Left forelimb (tissue), 1 donor: ENCODE measurements around the gene SPTLC1.
"Not testable (repeated sequence)": the region's sequence is repeated elsewhere in the genome, so short reads cannot be mapped to it uniquely, and the experiment has no call there.

Experiments
- DNase-seq: peaks from one replicate; pipeline ENCODE4 v3.0.0-alpha.2; 2018; ENCODE audit warnings: low spot score

Gene SPTLC1, protein sequence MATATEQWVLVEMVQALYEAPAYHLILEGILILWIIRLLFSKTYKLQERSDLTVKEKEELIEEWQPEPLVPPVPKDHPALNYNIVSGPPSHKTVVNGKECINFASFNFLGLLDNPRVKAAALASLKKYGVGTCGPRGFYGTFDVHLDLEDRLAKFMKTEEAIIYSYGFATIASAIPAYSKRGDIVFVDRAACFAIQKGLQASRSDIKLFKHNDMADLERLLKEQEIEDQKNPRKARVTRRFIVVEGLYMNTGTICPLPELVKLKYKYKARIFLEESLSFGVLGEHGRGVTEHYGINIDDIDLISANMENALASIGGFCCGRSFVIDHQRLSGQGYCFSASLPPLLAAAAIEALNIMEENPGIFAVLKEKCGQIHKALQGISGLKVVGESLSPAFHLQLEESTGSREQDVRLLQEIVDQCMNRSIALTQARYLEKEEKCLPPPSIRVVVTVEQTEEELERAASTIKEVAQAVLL

GRCh38 chr9:92115071-92115858, at the start of gene SPTLC1:
SPTLC1 (minus strand) TSS chr9:92115413; CDS start chr9:92115370, 43 bp downstream.
- peak; percentile 95 for DNase-seq

DNA sequence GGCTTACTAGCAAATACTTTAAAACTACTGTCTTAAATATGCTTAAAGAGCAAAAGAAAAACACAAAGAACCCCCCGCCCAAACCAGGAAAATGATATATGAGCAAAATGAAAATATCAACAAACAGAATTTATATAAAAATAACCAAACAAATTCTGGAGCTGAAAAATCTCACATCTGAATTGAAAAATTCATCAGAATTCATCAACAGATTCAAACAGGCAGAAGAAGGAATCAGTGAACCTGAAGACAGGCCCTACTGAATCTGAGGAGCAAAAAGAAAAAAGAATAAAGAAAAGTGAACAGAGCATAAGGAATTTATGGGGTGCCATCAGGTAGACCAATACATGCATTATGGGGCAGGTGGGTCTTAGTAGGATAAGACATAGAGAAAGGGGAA, 49.8 kb upstream of the SPTLC1 start:
- DNase-seq: no peak

DNA sequence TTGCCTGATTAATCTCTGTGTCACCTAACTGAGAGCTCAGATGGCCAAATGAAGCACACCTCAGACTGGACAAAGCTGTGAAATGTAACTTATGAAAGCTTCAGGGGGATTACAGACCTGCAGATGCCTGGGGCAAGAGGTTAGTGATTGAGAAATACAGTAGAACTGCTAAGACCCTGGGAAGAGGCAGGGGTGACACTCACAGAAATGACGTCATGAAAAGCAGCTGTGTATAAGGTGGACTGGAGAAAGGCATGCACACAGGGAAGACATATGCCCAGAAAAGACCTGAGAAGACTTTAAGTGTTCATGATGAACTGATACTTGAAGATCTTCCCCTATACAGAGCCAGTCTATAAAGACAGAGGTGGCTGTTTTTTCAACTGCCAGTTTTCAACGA, 49.3 kb upstream of the SPTLC1 start:
- no peak for DNase-seq

- DNase-seq: no peak
These were observed 48.1 kb upstream of the SPTLC1 start for GRCh38 chr9:92163276-92163675.

DNA sequence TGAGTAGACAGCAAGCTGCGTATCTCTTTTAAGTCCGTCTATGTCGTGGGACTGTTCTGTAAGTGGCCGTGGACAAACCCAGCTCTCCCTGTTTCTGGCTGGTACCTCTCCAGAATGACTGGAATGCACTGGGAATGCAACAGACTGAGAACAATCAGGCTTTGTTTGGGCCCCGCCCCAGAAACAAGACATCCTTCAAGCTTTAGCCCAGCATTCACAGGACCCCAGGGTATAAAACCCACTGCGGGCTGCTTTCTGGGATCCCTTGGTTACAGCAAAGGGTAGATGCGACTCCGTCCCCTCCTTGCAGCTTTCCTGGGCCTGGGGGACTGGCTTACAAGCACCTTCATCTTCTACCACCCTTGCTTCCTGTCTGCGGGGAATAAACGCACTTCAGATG, 45.6 kb upstream of the SPTLC1 start:
- no peak for DNase-seq

- no peak for DNase-seq
These were observed 43.8 kb upstream of the SPTLC1 start for GRCh38 chr9:92159058-92159457.

- DNase-seq: no peak
These were observed 42.9 kb upstream of the SPTLC1 start for GRCh38 chr9:92158097-92158601.

DNA sequence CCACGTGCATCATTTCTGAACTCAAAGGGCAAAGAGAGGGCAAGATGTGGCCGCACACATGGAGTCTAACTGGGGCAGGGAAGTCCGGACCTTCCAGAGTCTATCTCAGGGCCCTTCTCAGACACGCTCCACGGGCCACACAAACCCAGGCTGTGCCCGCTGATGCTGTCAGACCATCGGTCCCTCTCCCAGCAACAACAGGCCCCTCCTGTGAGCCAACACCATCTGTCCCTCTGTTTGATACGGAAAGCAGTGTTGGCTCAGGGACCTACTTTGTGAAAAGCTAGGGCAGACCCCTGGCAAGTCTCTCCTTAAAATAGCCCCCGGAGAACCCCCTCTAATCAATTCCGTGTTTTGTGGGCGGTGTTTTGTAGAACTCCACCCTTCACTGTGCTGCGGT, 40.5 kb upstream of the SPTLC1 start:
- not testable (repeated sequence) for DNase-seq

DNA sequence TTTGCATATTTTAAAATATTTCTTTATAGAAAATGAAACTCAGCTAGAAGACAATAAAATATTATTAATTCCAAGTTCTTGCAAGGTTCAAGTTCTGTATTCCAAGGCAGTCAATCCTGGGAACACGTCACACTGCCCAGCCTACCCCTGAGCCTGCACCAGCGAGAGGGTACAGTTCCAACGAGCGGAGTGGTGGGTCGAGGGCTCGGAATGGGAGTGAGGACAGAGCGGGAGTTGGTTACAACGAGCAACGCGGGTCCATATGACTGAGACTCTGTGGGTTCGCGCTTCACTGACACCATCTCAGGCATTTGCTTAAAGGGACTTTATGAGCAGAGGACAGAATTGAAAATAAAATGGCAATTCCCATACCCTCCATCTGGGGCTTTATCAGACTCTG, 40.0 kb upstream of the SPTLC1 start:
- DNase-seq: no peak

GRCh38 chr9:92153466-92154415, 38.5 kb upstream of the SPTLC1 start:
- not testable (repeated sequence) for DNase-seq

DNA sequence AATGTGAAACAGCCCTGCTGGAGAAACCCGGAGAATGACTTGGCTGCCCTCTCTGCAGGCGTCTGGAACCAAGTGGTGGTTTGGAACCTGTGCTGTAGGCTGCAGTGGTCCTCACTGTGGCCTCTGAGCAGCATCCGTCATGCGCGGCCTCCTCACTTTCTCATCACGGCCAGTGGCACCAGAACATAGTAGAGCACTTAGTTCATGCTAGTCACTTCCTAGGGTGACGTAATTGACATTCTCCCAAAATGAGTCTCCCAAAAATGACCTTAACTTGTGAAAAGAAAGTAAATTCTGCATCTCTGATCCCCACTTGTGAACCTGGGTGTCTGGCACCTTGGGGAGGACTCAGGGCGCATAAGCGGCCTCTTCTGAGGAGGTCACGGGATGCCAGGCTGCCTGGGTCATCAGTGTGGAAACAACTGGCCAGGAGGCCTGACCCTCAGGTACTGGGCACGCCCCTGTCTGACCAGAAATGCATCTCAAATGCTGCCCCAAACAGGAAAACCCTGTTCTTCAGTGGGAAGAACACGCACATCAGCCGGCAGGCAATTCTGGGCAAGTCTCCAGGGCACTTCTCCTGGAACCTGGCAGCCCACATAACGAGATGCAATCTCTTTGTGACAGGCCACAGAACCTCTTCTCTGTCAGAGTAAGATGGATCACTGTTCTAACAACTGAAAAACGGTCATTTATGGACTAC, 36.6 kb upstream of the SPTLC1 start:
- no peak for DNase-seq

- not testable (repeated sequence) for DNase-seq
These were observed 35.6 kb upstream of the SPTLC1 start for GRCh38 chr9:92150501-92151470.

DNA sequence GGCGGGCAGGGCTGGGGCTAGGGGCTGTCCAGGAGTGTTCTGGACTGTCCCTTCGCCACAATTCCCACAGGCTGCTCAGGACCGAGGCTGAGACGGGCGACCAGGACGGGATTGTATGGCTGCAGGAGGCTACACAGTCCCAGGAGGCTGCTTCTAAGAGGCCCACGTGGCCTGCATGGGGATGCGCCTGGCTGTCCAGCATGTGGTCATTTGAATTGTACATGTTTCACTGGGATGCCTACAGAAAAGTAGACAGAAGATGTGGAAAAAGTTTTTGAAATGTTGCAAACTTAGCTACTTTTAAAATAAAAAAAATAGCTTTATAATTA, 32.6 kb upstream of the SPTLC1 start:
- no peak for DNase-seq

DNA sequence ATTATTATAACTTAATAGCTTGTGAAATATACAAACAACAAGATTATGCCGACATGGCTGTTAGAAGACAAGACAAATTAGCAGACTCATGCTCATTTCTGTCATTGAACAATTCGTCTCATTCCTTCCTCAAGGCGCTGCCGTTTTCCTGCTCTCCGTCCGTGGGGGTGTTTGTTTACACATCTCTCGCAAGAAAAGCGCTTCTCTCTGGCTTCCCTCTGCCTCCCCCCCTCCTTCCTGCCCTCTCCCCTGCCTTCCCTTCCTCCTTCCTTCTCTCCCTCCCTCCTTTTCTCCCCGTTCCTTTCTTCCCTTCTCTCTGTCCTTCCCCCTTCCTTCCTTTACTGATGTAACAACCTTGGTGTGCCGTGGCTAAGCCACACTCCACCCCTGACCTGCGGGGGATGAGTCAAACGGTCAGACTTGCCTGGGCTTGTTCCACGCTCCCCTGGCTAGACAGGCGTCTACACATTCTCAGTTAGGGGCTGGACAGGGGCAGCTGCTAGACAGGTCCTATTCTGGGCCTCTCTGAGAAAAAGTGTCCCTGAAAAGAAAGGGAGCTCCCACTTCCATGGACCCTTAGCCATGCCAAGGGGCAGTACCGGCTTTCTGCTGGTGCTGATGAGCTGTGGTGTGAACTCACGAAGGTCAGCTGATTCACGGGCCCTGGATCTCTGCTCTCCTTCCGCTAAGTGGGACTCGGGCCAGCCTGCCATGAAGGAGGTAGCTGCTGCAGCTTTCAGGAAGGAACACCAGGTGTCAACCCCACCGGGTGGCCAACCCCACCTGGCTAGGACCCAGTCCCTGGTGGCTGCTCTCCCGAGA, 32.0 kb upstream of the SPTLC1 start:
- no peak for DNase-seq

DNA sequence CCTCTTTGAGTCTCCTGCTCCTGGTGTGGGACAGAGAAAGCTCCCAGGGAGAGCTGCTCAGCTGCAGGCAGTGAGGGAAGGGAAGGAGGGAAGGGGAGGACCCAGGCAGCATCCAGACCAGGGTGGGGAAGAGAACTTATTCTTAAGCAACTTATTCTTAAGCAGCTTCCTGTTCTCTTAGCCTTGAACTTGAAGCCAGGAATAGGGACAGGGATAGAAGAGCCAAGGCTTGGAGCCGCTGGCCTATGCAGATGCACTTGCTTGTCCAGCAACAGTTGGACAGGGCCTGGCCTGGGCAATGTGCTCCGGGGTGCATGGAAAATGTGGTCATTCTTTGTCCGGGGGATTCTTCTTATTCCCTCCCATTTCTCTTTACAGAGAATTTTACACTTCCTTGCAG, 31.4 kb upstream of the SPTLC1 start:
- no peak for DNase-seq

GRCh38 chr9:92145784-92146183, 30.6 kb upstream of the SPTLC1 start:
- DNase-seq: not testable (repeated sequence)

DNA sequence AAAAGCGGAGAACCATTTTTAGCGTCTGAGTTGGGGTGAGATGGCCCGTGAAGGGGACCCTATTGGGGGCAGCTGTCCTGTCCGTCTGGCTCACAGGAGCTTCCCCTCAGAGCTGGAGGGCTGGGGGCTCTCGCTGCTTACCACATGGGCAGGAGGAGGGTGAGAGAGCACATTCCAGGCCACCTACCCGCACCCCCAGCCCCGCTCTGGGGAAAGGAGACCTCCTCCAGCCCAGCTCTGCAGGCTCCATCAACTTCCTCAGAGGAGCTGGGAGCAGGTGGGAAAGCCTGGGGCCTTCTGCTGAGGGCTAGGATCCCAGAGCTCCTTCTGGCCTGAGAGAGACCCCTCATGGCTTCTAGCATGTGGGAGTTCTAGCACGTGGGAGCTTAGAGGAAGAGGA, 27.1 kb upstream of the SPTLC1 start:
- no peak for DNase-seq

GRCh38 chr9:92141144-92142129, 26.2 kb upstream of the SPTLC1 start:
- DNase-seq: no peak
